ENCODE results near the gene PRKCB. TPM values are rescaled to one million over a fixed set of nuclear protein-coding genes. Genes with fewer than 3 reads are reported as not detected.
A peak's percentile ranks its signal among the peaks of the same experiment; 100 is the strongest.

PRKCB gene
- total and polyA plus RNA-seq, 2 of the 8 experiments (the other 6 are each of a cell fraction or from before 2014, with no cell fraction given) = 7.1 to 12.1 TPM

GRCh38 chr16:24257958-24258357 is 422.2 kb downstream of the PRKCB start:
- Histone ChIP-seq H4K5ac (ENCODE audit: insufficient read length, low read depth, low read length) (no peak overlapping the region), H2BK20ac (ENCODE audit: low read length) (no peak overlapping the region), H3K4me2 (ENCODE audit: insufficient read depth in 1 of 2, low read depth in 2 of 2, low read length in 2 of 2) (no peak overlapping the region), H2BK12ac (ENCODE audit: low read depth, low read length) (peak overlapping the region; percentile 56; the same call in 1 of the 2 replicates), H2BK5ac (ENCODE audit: low read depth, low read length) (peak overlapping the region; percentile 20; the same call in 1 of the 2 replicates), H3K4ac (replicated peaks; ENCODE audit: insufficient read length, low read depth, low read length) (no peak overlapping the region), H3K56ac (replicated peaks; ENCODE audit: insufficient read length, low read depth, low read length) (no peak overlapping the region), H2AFZ (ENCODE audit: low read length) (no peak overlapping the region), H3K36me3 (ENCODE audit: control insufficient read depth in 2 of 4, insufficient read depth in 4 of 4, low read length in 3 of 4) (no peaks in the 10 kb centered on the region), H3K27ac (ENCODE audit: low read depth, low read length) (no peak overlapping the region), H2AK5ac (ENCODE audit: low read depth, low read length) (no peak overlapping the region), H4K8ac (ENCODE audit: extremely low read depth, insufficient read depth, low read length) (no peak overlapping the region), H3K9ac (replicated peaks in 1 of 4; ENCODE audit: extremely low read depth in 1 of 4, low read depth in 3 of 4, low read length in 3 of 4) (no peak overlapping the region), H2BK15ac (ENCODE audit: low read length) (no peak overlapping the region), H3K23ac (ENCODE audit: insufficient read length) (no peak overlapping the region), H3K23me2 (ENCODE audit: low read depth, low read length) (peaks cover 6% of the 10 kb centered on the region; the same call in 1 of the 2 replicates), H3K79me2 (ENCODE audit: control insufficient read depth in 1 of 2, insufficient read depth in 2 of 2, low read length in 2 of 2) (no peaks in the 10 kb centered on the region), H3K14ac (ENCODE audit: insufficient read length) (no peak overlapping the region), H3K27me3 (replicated peaks in 1 of 4; ENCODE audit: control insufficient read depth in 3 of 4, extremely low read depth in 1 of 4, insufficient read depth in 3 of 4, low read length in 3 of 4) (peaks cover 5 to 25% (median 15%) of the 10 kb centered on the region in 4 experiments), H2BK120ac (replicated peaks; ENCODE audit: low read depth, low read length) (no peak overlapping the region), H3K4me1 (replicated peaks in 1 of 4; ENCODE audit: control insufficient read depth in 3 of 4, insufficient read depth in 4 of 4, low read length in 3 of 4) (peaks cover 0 to 4% (median 1%) of the 10 kb centered on the region in 4 experiments; a peak in 3 of 7 replicates), H3K9me3 (ENCODE audit: insufficient read depth in 2 of 2, low read depth in 1 of 2, low read length in 1 of 2) (no peaks in the 10 kb centered on the region), H3K4me3 (ENCODE audit: extremely low read depth in 1 of 4, insufficient read depth in 2 of 4, low read depth in 3 of 4, low read length in 4 of 4) (no peak overlapping the region), H3K79me1 (ENCODE audit: low read depth, low read length) (no peaks in the 10 kb centered on the region), H4K91ac (replicated peaks; ENCODE audit: insufficient read length, low read length) (no peak overlapping the region), H4K20me1 (replicated peaks in 1 of 2; ENCODE audit: control insufficient read depth in 1 of 2, insufficient read depth in 2 of 2, low read length in 2 of 2) (no peaks in the 10 kb centered on the region), H3K18ac (ENCODE audit: extremely low read depth, low read length) (no peak overlapping the region)
- DNase-seq (ENCODE audit: low read depth in 1 of 2, low spot score in 2 of 2) (no peak), FAIRE-seq (no peak)
- ChIA-PET POLR2A (ENCODE audit: partially characterized antibody) (interaction anchor here (1.4 kb wide), 1 partner anchor 13 kb away, joined by 4 read pairs; no protein-coding TSS in a partner anchor), CTCF (ENCODE audit: partially characterized antibody) (interaction anchor here (2.1 to 10.0 kb wide), 3 partner anchors 188 to 247 kb away, joined by 6 to 124 read pairs (median 104); no protein-coding TSS in a partner anchor)
- 78% methylated on average over 5 of the region's 5 CpGs; no CpG with 5 or more reads in 1 of the 2 experiments for WGBS, 2 experiments (ENCODE audit: extremely low coverage in 1 of 2, insufficient coverage in 1 of 2, insufficient read length in 1 of 2, insufficient replicate concordance in 2 of 2, low coverage in 1 of 2, low lambda C conversion rate in 2 of 2, missing lambda C conversion rate in 1 of 2)
- TF ChIP-seq RFX5 (IDR thresholded peaks at IDR 0.05; ENCODE audit: borderline replicate concordance, low read depth, low read length) = no peak
- no peak for TF ChIP-seq NRF1 (IDR thresholded peaks at IDR 0.05; ENCODE audit: low read depth, low read length)
- TF ChIP-seq SIRT6 (IDR thresholded peaks at IDR 0.05; ENCODE audit: low read length) = no peak
- no peak for TF ChIP-seq GTF2F1 (IDR thresholded peaks at IDR 0.05; ENCODE audit: borderline replicate concordance, low read depth, low read length)
- TF ChIP-seq BRCA1 (IDR thresholded peaks at IDR 0.05; ENCODE audit: low read depth, low read length) = no peak
- no peak for TF ChIP-seq TCF12 (IDR thresholded peaks at IDR 0.05; ENCODE audit: low read depth, low read length)
- TF ChIP-seq SP1 (IDR thresholded peaks at IDR 0.05; ENCODE audit: low read depth, low read length) = no peak
- peak; percentile 91 for TF ChIP-seq CEBPB (IDR thresholded peaks at IDR 0.05; ENCODE audit: low read depth, low read length)
- peak; percentile 45; the same call in 1 of the 2 replicates for TF ChIP-seq CREB1 (IDR thresholded peaks at IDR 0.05)
- no peak for TF ChIP-seq EP300 (IDR thresholded peaks at IDR 0.05; ENCODE audit: borderline replicate concordance in 1 of 2, low read depth in 2 of 2, low read length in 2 of 2)
- TF ChIP-seq ATF3 (IDR thresholded peaks at IDR 0.05; ENCODE audit: insufficient read depth, low read depth, low read length) = 0 out of 2 replicates have a peak, but pooled peaks have one; percentile 22
- 0 out of 2 replicates have a peak, but pooled peaks have one; percentile 13 for TF ChIP-seq JUND (IDR thresholded peaks at IDR 0.05; ENCODE audit: low read length)
